RKO (cell line): Measurements from ENCODE around the gene DMXL1.

Experiments
- DNase-seq: peaks from one replicate; pipeline ENCODE4 v3.0.0-alpha.2; 2016; ENCODE audit warnings: low spot score

DMXL1 gene

GRCh38 chr5:119270960-119271757 lies 200.3 kb downstream of the DMXL1 start:
- DNase-seq: no peak

- no peak for DNase-seq
These were observed 201.2 kb downstream of the DMXL1 start for GRCh38 chr5:119271758-119272730.

- DNase-seq: no peak
These were observed 202.5 kb downstream of the DMXL1 start for GRCh38 chr5:119273391-119273839.

- DNase-seq: no peak
These were observed 203.3 kb downstream of the DMXL1 start for GRCh38 chr5:119274030-119274766.

DNA sequence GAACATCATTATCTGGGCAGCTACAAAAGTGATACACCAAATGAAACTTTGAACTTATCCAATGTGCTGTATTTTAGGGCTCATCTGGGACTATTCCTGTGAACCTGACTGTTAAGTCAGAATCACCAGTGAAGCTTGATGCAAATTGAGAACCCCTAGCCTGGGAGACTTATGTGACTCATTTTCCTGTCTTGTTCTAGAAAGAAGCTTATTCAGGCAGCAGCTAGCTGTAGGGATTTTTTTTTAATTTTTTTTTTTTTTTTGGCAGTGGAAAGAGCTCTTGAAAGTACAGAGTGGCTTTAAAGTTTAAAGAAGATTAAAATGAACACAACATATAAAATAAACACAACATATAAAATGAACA lies 203.9 kb downstream of the DMXL1 start:
- DNase-seq: peak; percentile 29

DNA sequence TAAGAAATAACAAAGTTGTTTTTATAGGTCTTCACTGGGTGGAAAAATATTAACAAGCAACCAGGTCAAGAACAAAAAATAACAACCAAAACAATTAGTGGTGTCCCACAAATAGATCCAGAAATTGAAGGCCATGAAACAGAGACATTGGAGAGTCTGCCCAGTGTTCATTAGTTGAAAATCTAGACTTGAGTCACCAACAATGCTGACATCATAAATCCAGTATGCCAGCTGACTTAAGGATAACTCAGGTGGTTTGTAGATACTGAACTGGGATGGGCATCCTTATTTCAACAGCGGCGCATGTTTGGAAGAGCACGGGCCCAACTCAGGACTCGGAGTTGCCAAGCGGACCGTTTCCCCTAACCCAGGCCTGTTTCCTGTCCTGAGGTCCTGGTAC lies 204.3 kb downstream of the DMXL1 start:
- DNase-seq: peak; percentile 29

GRCh38 chr5:119275601-119276173 lies 204.8 kb downstream of the DMXL1 start:
- no peak for DNase-seq

GRCh38 chr5:119276978-119277377 lies 206.1 kb downstream of the DMXL1 start:
- no peak for DNase-seq

DNA sequence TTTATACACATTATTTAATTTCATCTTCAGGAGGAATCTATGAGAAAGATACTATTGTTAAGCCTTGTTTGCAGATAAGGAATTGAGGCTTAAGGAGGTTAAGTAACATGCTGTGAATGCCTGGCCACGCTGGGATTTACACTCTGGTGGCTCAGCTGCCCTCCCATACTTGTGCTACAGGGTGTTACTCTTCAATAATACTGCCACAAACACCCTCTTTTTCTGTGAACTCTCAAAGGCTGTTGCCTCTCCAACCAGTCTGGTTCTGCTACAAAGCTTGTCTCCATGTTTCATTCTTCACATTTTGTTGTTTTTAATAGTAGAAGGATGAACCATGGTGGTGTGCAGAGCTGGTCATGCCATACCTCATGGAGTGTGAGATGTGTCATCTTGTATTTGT lies 208.2 kb downstream of the DMXL1 start:
- DNase-seq: no peak

DNA sequence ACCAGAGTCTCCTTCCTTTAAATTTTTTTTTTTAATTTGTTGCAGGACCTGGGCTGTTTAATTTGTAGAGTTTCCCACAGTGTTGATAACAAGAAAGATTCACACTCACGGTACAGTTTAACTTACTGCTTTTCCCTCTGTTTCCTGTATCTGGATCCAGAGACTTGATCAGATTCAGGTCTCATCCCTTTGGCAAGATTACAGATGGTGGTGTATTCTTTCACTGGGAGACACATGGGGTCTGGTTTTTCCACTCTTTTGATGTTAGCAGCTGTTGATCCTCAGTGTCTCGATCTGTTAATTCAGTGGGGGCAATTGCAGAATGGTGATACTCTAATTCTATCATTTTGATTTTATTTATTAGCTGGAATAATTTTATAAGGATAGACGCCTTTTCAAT lies 209.5 kb downstream of the DMXL1 start:
- DNase-seq: no peak

GRCh38 chr5:119282628-119283027 lies 211.7 kb downstream of the DMXL1 start:
- DNase-seq: no peak

GRCh38 chr5:119284031-119284430 lies 213.1 kb downstream of the DMXL1 start:
- no peak for DNase-seq

DNA sequence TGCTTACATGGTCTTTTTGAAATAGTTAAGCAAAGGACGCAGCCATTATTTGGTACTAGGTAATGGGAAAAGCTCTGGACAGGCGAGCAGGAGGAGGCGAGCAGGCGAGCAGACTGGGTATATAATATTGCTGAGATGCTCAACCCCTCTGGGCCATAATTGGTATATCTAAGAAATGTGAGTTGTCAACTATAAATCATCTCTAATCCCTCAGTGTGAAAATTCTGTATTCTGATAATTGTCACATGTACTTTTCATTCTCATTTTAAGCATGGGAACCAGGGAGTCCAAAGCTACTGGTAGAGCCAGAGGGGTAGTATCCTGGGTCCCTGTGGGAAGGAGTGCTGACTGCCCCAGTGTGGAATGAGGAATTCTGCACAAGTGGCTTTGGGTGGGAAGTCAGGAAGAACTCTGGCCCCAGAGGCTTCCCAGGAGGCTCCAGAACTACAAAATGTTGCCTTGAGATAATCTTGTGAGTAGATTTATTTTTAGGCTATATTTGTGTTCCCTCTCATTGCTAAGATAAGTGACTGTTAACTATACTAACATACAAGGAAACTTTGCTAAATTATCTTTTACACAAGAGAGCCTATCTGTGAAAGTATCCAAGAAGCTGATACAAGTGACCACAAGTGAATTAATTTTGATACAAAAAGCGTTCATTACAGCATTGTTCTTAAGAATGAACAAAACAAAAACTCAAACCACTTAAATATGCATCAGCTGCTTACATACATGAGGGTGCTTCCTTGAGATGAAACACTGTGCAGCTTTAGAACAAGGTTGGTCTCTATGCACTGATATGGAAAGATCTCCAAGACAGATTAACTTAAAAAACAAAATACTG lies 214.4 kb downstream of the DMXL1 start:
- DNase-seq: no peak

DNA sequence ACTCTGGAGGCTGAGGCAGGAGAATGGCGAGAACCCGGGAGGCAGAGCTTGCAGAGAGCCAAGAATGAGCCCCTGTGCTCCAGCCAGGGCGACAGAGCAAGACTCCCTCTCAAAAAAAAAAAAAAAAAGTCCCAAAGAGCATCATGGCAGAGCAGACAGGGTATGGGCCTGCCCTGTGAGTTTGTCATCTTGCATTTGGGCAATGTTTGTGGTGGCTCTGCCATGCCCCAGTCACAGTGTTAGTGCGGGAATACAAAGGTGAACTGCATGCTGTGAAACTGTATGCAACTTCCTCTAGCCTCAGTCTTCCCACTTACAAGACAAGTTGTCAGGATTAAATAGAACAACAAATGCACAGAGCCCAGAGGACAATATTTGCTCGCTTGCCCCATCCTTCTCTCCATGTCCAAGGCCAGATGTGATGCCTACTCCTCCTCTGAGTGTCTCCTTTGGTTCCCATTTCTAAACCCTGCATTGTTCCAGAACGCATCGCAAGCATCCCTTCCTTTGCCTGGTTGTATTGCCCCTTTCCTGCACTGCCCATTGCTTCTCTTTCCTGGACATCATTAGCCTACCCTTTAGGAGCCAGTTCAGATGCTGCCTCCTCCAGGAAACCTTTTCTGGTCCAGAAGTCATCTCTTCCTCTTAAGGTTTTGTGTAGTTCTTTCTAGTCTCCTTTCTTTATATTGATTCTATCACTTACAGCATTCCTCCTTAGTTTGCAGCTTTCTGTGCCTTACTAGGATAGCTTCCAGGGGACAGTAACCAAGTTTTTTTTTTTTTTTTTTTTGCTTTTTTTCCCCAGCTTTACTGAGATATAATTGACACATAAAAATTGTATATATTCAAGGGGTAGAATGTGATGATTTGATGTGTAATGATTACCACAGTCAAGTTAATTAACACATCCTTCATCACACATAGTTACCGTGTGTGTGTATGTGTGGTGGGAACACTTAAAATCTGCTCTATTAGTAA lies 215.9 kb downstream of the DMXL1 start:
- DNase-seq: no peak

DNA sequence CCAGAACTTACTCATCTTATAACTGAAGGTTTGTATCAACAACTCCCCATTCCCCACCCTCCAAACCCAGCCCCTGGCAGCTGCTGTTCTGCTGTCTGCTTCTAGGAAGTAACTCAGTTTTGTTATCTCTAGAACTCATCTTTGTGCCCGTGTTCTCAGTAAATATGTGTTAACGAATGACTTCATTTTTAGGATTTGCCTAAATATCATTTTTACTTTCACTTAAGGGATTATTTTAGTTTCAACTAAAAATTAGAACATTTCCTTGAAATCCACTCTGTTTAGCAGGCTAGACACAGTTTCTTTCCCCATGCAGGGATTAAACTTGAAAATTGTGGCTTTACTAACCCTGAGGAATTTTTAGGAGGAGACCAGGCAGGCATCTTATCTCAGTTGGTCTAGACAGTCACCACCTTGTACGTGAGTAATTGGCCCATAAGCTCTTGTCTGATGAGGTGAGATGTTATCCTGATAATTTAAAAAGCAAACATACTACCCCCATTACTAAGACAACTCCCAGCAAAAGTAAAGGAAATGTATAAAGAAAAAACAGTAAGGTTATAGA lies 216.7 kb downstream of the DMXL1 start:
- no peak for DNase-seq

GRCh38 chr5:119288379-119289033 lies 217.6 kb downstream of the DMXL1 start:
- DNase-seq: no peak

DNA sequence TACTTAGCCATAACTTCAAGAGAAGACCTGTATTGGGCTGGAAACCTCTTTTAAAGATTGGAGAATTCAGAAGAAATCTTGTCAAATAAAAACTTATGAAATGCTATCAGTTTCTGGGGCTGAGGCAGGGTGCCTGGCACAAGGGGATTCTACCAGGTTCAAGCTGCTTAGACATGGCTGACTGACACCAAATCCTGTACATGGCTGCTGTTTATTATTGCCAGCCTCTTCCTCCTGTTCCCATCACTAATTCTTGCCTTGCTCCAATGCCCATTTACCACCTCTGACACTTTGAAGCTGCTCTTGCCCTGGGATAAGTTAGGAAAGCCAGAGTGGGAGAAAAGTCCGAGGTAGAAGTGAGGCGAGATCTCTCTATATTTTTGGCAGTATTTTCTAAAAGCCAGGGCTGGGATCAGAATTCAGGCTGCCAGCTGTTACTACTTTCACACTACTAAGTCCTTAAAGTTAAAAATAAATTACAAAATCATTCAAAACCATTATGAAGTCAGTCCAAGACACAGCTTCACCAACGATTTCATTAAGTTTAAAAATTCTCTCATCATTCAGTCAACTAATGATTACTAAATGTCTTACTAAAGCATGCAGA lies 218.7 kb downstream of the DMXL1 start:
- no peak for DNase-seq

DNA sequence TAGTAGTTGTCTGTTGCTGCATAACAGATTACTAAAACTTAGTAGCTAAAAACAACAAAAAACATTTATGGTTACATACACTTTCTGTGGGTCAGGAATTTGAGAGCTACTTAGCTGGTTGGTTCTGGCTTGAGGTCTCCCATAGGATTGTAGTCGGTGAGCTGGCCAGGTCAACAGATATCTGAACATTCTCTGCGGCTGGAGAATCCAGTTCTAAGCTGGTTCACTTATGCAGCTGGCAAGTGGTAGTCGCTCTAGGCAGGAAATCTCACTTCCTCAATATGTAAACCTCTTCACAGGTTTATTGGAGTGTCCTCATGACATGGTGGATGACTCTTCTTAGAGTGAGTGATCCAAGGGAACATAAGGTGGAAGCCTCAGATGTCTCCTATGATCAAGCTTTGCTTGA lies 219.3 kb downstream of the DMXL1 start:
- DNase-seq: no peak
